ENCODE results near the gene HLA-DMA.
A peak's percentile ranks its signal among the peaks of the same experiment; 100 is the strongest.

The HLA-DMA gene

DNA sequence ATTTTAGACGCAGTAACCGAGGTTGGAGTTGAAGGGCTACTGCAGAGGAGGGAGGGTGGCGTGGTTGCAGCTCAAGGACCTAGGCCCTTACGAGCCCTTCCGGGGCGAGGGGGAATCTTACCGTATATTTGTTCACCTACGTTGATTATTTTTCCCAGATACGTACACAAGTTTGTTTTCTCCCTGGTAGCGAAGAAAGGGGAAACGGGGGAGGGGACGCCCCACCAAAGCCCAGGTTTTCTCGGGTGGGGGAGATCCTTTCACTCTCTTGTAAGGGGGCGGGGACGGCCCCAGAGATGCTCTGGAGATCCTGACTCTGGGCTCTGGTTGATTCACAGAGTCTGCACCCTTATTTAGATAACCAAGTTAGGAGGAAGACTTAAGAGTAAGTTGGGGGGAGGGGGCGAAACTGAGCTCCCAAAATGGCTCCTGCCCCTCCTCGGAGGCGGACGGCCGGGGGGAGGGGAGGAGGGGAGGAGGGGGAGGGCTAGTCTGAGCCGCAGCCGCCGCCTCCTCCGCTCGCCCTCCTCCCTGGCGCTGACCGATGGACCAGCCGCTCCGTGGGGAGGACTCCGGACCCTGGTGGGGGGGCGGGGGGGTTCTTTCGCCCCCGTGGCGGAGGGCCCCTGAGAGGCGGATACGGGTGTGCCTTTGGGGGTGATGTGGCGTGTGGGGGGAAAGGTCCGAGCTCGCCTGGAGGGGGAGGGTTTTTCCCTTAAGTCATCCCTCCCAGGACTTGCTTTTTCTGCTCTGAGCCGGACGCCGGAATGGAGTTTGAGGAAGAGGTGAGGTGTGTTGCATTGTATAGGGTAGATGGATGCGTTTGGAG, 17.7 kb upstream of the HLA-DMA start:
- peak; percentile 74 for DNase-seq (ENCODE audit: low read depth)
- peak overlapping the region; percentile 93 for H3K4me3 ChIP-seq (ENCODE audit: control insufficient read depth, low read depth, low read length)
- no peak for TF ChIP-seq CTCF (IDR thresholded peaks at IDR 0.05; ENCODE audit: control insufficient read depth, insufficient read depth, low read depth, low read length, missing control alignments)

DNA sequence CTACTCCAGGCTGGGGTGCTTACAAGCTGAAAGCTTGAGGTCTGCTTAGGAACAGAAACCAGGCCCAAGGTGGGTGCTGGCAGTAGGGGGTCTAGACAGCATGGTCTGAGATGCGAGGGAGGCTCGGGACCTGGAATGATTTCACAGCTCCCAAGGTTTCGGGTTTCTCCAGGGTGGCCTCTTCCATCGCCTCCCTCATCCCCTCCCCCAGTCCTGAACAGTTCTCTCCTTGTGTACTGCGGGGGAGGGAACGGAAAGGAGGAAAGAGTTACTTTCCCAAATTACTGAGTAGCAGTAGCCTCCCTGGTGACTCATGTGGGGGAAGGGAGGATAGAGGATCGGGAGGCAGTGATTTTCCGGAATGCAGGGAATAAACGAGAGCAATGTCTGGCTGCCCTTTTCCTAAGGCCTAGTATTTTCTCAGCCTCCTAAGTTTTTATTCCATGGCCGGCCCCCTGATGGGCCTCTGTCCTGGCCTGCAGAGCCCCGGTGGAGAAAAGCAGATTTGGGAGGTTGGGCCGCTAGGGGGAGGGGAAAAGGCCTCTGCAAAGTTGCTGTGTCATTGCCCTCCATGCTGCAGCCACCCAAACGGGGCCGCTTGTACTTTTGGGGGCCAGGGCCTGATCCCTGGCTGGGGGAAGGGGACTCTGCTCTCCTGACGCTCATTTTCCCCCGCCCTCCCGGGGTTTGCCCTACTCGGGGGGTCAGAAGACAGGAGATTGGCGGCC, 17.0 kb upstream of the HLA-DMA start:
- DNase-seq (ENCODE audit: low read depth), result peak; percentile 89
- TF ChIP-seq CTCF (IDR thresholded peaks at IDR 0.05; ENCODE audit: control insufficient read depth, insufficient read depth, low read depth, low read length, missing control alignments), result no peak
- peak overlapping the region; percentile 93 for H3K4me3 ChIP-seq (ENCODE audit: control insufficient read depth, low read depth, low read length)

DNA sequence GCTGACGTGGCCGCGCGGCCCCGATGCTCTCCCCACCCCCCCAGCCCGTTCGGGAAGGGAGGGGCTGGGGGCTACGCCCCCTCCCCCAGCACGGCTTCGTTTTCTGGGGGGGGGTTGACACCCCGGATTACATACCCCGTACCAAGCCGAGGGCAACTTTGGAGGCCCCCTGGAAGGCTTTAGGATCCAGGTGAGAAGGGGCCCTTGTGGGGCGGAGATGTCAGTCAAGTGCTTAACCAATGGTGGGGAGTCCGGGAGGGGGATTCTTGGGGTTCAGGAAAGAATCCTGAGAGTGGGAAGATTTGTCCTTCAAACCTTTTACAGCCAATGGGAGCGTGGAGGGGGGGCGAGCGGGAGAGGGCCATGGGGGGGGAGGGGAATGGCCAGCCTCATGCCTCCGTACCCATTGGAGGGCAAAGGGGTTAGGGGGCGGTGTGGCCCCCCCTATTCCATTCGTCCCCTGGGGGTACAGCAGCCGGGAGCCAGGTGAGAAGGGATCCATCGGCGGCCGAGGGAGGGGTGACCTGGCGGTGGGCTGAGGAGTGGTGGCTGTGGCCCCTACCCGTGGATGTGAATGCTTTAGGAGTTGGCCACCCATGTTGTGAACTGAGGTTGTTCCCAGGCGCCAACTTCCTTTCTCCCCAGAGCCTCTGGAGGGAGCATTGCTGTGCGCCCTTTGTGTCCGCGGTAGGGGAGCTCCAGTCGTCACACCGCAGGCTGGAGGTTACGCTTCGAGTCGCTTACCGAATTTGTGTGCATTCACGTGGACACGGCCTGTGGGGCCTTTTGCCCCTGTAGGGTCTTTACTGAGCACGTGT, 16.2 kb upstream of the HLA-DMA start:
- peak overlapping the region; percentile 93 for H3K4me3 ChIP-seq (ENCODE audit: control insufficient read depth, low read depth, low read length)
- DNase-seq (ENCODE audit: low read depth), result no peak
- TF ChIP-seq CTCF (IDR thresholded peaks at IDR 0.05; ENCODE audit: control insufficient read depth, insufficient read depth, low read depth, low read length, missing control alignments), result peak; percentile 24

DNA sequence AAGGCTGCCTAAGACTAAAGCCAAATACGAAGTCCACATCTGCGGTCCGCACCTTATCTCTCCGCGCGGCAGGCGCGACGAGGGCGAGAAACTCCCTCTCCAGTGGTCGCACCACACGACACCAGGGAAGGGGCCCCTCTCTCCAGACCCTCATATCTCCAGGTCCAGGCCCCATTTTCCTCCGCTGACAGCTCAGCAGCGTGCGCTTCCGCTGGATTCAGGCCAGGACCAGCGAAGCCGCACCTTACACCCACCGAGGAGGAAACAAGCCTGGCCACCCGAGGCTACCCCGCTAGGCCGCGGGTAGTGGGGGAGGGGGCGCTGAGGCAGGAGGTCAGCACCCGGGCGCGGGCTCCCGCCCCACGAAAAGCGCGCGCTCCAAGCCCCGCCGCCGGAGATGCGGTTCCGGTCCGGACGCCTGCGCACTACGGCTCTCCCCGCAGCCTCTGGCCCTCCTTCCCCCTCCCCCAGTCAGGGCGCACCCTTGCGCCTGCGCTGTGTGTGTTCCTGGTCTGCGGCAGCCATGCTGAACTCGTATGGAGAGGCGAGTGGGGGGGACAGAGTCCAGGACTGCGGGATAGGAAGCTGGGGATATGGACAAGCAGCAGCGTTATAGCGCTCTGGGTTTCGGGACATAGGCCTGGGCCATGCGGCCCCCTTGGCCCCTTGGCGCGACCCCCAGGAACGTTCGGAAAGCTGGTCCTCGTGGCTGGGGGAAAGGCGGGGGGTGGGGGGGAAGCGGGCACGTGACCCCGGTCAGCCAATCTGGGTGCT, 15.4 kb upstream of the HLA-DMA start, which contains the start of gene BRD2:
BRD2 (plus strand) TSS at position 502 of the 774 bp plus-strand sequence. CDS start 4,305 bp downstream, outside the sequence.
- TF ChIP-seq CTCF (IDR thresholded peaks at IDR 0.05; ENCODE audit: control insufficient read depth, insufficient read depth, low read depth, low read length, missing control alignments), result no peak
- H3K4me3 ChIP-seq (ENCODE audit: control insufficient read depth, low read depth, low read length), result peak within 1 kb of the TSS; percentile 93
- DNase-seq (ENCODE audit: low read depth), result peak; percentile 78

DNA sequence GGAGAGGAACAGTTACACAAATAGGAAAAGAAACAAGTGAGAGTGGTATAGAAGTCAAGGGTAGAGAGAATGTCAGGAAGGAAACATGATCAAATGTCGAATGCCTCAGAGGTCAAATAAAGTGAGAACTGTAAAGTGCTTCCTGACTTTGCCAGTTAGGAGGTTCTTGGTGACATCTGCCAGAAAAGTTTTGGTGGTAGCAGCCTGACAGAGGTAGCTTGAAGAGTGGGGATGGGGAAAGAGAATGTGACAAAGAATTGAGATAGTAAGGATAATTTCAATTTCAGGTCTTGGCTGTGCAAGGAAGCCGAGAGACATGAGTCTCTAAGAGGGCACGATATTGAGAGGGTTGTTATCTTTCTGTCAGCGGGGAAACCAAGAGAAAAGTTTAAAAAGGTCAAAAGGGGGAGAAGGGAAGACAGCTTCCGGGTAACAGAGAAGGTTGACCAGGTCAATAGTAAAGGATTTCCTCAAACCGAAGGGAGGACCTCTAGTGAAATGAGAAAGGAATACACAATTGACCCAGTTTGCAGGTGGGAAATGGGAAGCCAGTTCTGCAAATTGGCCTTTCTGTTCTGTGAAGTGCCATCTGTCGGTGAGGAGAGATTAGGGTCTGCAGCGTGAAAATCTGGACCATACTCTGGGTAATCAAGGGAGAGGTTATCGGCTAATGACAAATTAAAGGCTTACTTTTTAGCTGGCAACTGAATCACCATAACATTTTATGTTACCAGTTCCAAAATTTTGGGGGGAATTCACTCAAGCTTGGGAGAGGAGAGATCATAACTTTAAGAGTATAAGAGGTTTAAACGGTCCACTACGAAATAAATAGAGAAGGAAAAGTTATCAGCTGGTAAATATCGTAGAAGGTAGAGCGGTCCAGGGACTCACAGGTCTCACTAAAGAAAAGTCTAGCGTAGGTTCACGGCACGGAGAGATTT, 14.5 kb upstream of the HLA-DMA start:
- TF ChIP-seq CTCF (IDR thresholded peaks at IDR 0.05; ENCODE audit: control insufficient read depth, insufficient read depth, low read depth, low read length, missing control alignments), result peak; percentile 57
- no peak for DNase-seq (ENCODE audit: low read depth)
- H3K4me3 ChIP-seq (ENCODE audit: control insufficient read depth, low read depth, low read length), result peak overlapping the region; percentile 93

Data from AG09309 (cell line).